SK-N-SH (cell line): ENCODE data around the gene EVX1. TPM values are rescaled to one million over a fixed set of nuclear protein-coding genes. Genes with fewer than 3 reads are reported as not detected.

Experiments used
- CTCF ChIA-PET: fragments of 300-600, 350-600 bp; formaldehyde crosslinking; extraction: SDS; loops from one replicate; lab custom pipeline; 2021; lab: Yijun Ruan, JAX
- POLR2A ChIA-PET: fragments of 350-600 bp; sonication (Branson Sonifier 250); formaldehyde crosslinking; extraction: SDS; loops from one replicate; lab custom pipeline; 2020; ENCODE audit warnings: antibody characterized with exemption, inconsistent platforms; lab: Yijun Ruan, JAX
- DNase-seq: peaks from one replicate; pipeline ENCODE4 v3.0.0; 2012
- H2AFZ ChIP-seq: fragments of 200-600 bp; sonication (generic); 2 replicates; pipeline ENCODE4 v1.8.1; 2016; ENCODE audit warnings: antibody characterized with exemption, mild to moderate bottlenecking, low read depth
- H3F3A ChIP-seq: fragments of 200-600 bp; sonication (generic); replicated peaks from 2 replicates; pipeline ENCODE3; 2016; ENCODE audit warnings: antibody characterized with exemption, mild to moderate bottlenecking; ENCODE audit not compliant: insufficient read depth
- H3K27ac ChIP-seq, 2 experiments: fragments of 200-500 bp in 1 of 2; fragments of 200-600 bp in 1 of 2; sonication (Bioruptor generic) in 1 of 2; sonication (generic), shearing (Covaris generic) in 1 of 2; 2 replicates each; pipeline versions ENCODE4 v1.5.1 to v1.6.1; 2014 to 2016; ENCODE audit warnings: low read depth in 2 of 2, inconsistent platforms in 1 of 2, low read length in 1 of 2, mild to moderate bottlenecking in 1 of 2, mixed read lengths in 1 of 2
- H3K27me3 ChIP-seq: fragments of 200-600 bp; sonication (generic), shearing (Covaris generic); 2 replicates; pipeline ENCODE4 v1.6.1; 2016; ENCODE audit warnings: mixed run types; ENCODE audit not compliant: insufficient read depth
- H3K36me3 ChIP-seq, 2 experiments: fragments of 200-500 bp in 1 of 2; fragments of 200-600 bp in 1 of 2; sonication (Bioruptor generic) in 1 of 2; sonication (generic) in 1 of 2; replicated peaks in 1 of 2; 2 replicates each; pipeline versions ENCODE3 to v1.5.1; 2014 to 2016; ENCODE audit warnings: low read length in 1 of 2, mild to moderate bottlenecking in 1 of 2; ENCODE audit not compliant: insufficient read depth in 2 of 2, control insufficient read depth in 1 of 2
- H3K4me1 ChIP-seq, 2 experiments: fragments of 200-500 bp in 1 of 2; fragments of 200-600 bp in 1 of 2; sonication (Bioruptor generic) in 1 of 2; sonication (generic), shearing (Covaris generic) in 1 of 2; 2 replicates each; pipeline versions ENCODE4 v1.5.1 to v1.6.1; 2014 to 2016; ENCODE audit warnings: low read depth in 1 of 2, low read length in 1 of 2, mixed run types in 1 of 2; ENCODE audit not compliant: insufficient read depth in 2 of 2, control insufficient read depth in 1 of 2
- H3K4me2 ChIP-seq: fragments of 200-600 bp; sonication (generic), shearing (Covaris generic); 2 replicates; pipeline ENCODE4 v1.6.1; 2017; ENCODE audit warnings: mixed run types
- H3K4me3 ChIP-seq, 2 experiments: fragments of 200-500 bp in 1 of 2; fragments of 200-600 bp in 1 of 2; sonication (Bioruptor generic) in 1 of 2; sonication (generic), shearing (Covaris generic) in 1 of 2; 2 replicates each; pipeline versions ENCODE4 v1.5.1 to v1.8.1; 2014 to 2016; ENCODE audit warnings: low read depth in 2 of 2, inconsistent platforms in 1 of 2, low read length in 1 of 2, mild to moderate bottlenecking in 1 of 2, mixed read lengths in 1 of 2, moderate library complexity in 1 of 2
- H3K79me2 ChIP-seq: fragments of 200-600 bp; sonication (generic); 2 replicates; pipeline ENCODE4 v1.8.1; 2017; ENCODE audit warnings: mild to moderate bottlenecking; ENCODE audit not compliant: insufficient read depth
- H3K9ac ChIP-seq: fragments of 200-600 bp; sonication (generic); 2 replicates; pipeline ENCODE4 v1.6.1; 2017; ENCODE audit warnings: mixed run types
- H3K9me2 ChIP-seq: fragments of 200-600 bp; sonication (generic); 2 replicates; pipeline ENCODE4 v1.6.1; 2017; ENCODE audit warnings: mixed run types
- H3K9me3 ChIP-seq: fragments of 200-600 bp; sonication (generic); 2 replicates; pipeline ENCODE4 v1.6.1; 2017; ENCODE audit warnings: mixed run types, mild to moderate bottlenecking, moderate library complexity
- H4K20me1 ChIP-seq: fragments of 200-600 bp; sonication (generic); 2 replicates; pipeline ENCODE4 v1.6.1; 2017; ENCODE audit warnings: mild to moderate bottlenecking, mixed run types; ENCODE audit not compliant: insufficient read depth
- EZH2phosphoT487 ChIP-seq: fragments of 200-600 bp; sonication (generic); IDR thresholded peaks from 2 replicates; pipeline ENCODE4 v1.6.1; 2017; ENCODE audit warnings: low read depth, mixed run types, mild to moderate bottlenecking, antibody characterized with exemption, moderate library complexity, borderline replicate concordance
- FOSL2 ChIP-seq: IDR thresholded peaks from 2 replicates; pipeline ENCODE4 v1.4.0; 2012; ENCODE audit warnings: low read depth, mild to moderate bottlenecking, moderate library complexity, borderline replicate concordance
- FOXJ3 ChIP-seq: sonication (generic); formaldehyde crosslinking; IDR thresholded peaks from 2 replicates; pipeline ENCODE4 v1.5.1; 2020; ENCODE audit warnings: mild to moderate bottlenecking, missing genetic modification reagents
- GATA2 ChIP-seq: sonication (generic); formaldehyde crosslinking; IDR thresholded peaks from 2 replicates; pipeline ENCODE4 v1.5.0; 2020; ENCODE audit warnings: mild to moderate bottlenecking, missing genetic modification reagents
- MXI1 ChIP-seq: IDR thresholded peaks from 2 replicates; pipeline ENCODE4 v1.6.1; 2012; ENCODE audit warnings: mild to moderate bottlenecking, low read depth, low read length, improper control_type of control experiment
- RAD21 ChIP-seq: IDR thresholded peaks from 2 replicates; pipeline ENCODE4 v1.6.1; 2012; ENCODE audit warnings: mild to moderate bottlenecking, low read length
- YY1 ChIP-seq: IDR thresholded peaks from 2 replicates; pipeline ENCODE4 v1.4.0; 2012; ENCODE audit warnings: low read depth, mild to moderate bottlenecking
- WGBS: methylation state at CpG from one replicate; pipeline ENCODE4 v1.1.6; 2017; ENCODE audit warnings: low lambda C conversion rate; 5-methylcytosine and 5-hydroxymethylcytosine counted together
- polyA plus RNA-seq, 3 experiments: library from polyadenylated mRNA; depleted of rRNA; stranded (reverse); fragments of >200 nt; gene quantifications; 2 replicates each; pipeline ENCODE4 v1.2.3, GENCODE V29; 2012
- TF ChIP-seq, protein P1 (sequence below): fragments of 150-350 bp; IDR thresholded peaks from 2 replicates; pipeline ENCODE4 v1.6.1; 2017; ENCODE audit warnings: antibody characterized with exemption, low read length, low read depth, borderline replicate concordance
- TF ChIP-seq, protein P2 (sequence below): fragments of 200-600 bp; sonication (generic); IDR thresholded peaks from 2 replicates; pipeline ENCODE4 v1.6.1; 2017; ENCODE audit warnings: antibody characterized with exemption, mild to moderate bottlenecking, moderate library complexity
- TF ChIP-seq, protein P3 (sequence below): fragments of 150-350 bp; IDR thresholded peaks from 2 replicates; pipeline ENCODE4 v1.6.1; 2016; ENCODE audit warnings: mild to moderate bottlenecking, low read depth, low read length
- TF ChIP-seq, protein P4 (sequence below): IDR thresholded peaks from 2 replicates; pipeline ENCODE4 v1.6.1; 2012; ENCODE audit warnings: mild to moderate bottlenecking, low read depth, low read length, moderate library complexity

Gene EVX1
- polyA plus RNA-seq, 1 of the 3 experiments (the other 2 are of a cell fraction), result not detected

DNA sequence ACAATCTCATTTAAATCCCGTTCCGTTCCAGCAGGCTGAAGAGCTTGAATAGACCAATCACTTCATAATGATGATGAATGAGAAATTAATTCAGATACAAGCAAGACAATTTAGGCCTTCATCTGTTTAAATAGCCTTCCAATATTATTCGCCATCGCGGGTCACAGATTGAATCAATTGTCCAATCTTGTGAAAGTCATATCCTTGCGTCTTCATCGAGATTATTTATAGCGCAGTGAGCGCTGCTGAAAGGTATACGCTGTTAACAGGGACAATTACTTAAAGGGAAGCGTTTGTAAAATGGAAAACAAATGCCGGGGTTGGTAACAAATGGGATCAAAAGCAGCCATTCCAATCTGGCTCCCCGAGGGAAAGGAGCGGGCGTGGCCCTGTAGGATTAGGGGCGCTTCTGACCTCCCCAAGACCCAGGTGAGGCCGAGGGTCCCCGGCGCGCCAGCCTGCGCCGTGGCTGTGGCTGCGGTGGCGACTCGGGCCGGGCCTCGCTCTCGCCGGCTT lies 8.6 kb downstream of the EVX1 start:
- no peaks in the 10 kb centered on the region for H3K9me3 ChIP-seq
- no peak overlapping the region for H2AFZ ChIP-seq
- H3K4me1 ChIP-seq, result no peaks in the 10 kb centered on the region
- 15% methylated on average over 21 of the region's 29 CpGs for WGBS
- H3K9ac ChIP-seq, result no peak overlapping the region
- H3K27me3 ChIP-seq, result peaks cover 95% of the 10 kb centered on the region
- H3K9me2 ChIP-seq, result no peaks in the 10 kb centered on the region
- no peaks in the 10 kb centered on the region for H3K36me3 ChIP-seq
- H3K27ac ChIP-seq, result no peak overlapping the region
- no peaks in the 10 kb centered on the region for H3K79me2 ChIP-seq
- ChIA-PET POLR2A (interaction anchor here (0.9 kb wide), 1 partner anchor 340 kb away, joined by 6 read pairs; no protein-coding TSS in a partner anchor), CTCF (interaction anchor here (1.2 kb wide), 1 partner anchor 16 kb away, joined by 3 read pairs; no protein-coding TSS in a partner anchor)
- no peaks in the 10 kb centered on the region for H4K20me1 ChIP-seq
- peaks cover 3% of the 10 kb centered on the region for H3F3A ChIP-seq
- no peak overlapping the region for H3K4me2 ChIP-seq
- no peak for TF ChIP-seq FOSL2
- TF ChIP-seq, protein P1, sequence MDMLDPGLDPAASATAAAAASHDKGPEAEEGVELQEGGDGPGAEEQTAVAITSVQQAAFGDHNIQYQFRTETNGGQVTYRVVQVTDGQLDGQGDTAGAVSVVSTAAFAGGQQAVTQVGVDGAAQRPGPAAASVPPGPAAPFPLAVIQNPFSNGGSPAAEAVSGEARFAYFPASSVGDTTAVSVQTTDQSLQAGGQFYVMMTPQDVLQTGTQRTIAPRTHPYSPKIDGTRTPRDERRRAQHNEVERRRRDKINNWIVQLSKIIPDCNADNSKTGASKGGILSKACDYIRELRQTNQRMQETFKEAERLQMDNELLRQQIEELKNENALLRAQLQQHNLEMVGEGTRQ, result no peak
- TF ChIP-seq RAD21, result no peak
- no peak for TF ChIP-seq FOXJ3 (CRISPR knock-in tag)
- TF ChIP-seq, protein P2, sequence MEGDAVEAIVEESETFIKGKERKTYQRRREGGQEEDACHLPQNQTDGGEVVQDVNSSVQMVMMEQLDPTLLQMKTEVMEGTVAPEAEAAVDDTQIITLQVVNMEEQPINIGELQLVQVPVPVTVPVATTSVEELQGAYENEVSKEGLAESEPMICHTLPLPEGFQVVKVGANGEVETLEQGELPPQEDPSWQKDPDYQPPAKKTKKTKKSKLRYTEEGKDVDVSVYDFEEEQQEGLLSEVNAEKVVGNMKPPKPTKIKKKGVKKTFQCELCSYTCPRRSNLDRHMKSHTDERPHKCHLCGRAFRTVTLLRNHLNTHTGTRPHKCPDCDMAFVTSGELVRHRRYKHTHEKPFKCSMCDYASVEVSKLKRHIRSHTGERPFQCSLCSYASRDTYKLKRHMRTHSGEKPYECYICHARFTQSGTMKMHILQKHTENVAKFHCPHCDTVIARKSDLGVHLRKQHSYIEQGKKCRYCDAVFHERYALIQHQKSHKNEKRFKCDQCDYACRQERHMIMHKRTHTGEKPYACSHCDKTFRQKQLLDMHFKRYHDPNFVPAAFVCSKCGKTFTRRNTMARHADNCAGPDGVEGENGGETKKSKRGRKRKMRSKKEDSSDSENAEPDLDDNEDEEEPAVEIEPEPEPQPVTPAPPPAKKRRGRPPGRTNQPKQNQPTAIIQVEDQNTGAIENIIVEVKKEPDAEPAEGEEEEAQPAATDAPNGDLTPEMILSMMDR, result no peak
- TF ChIP-seq EZH2phosphoT487, result peak; percentile 52; the same call in 1 of the 2 replicates
- no peak for DNase-seq
- no peak overlapping the region for H3K4me3 ChIP-seq

DNA sequence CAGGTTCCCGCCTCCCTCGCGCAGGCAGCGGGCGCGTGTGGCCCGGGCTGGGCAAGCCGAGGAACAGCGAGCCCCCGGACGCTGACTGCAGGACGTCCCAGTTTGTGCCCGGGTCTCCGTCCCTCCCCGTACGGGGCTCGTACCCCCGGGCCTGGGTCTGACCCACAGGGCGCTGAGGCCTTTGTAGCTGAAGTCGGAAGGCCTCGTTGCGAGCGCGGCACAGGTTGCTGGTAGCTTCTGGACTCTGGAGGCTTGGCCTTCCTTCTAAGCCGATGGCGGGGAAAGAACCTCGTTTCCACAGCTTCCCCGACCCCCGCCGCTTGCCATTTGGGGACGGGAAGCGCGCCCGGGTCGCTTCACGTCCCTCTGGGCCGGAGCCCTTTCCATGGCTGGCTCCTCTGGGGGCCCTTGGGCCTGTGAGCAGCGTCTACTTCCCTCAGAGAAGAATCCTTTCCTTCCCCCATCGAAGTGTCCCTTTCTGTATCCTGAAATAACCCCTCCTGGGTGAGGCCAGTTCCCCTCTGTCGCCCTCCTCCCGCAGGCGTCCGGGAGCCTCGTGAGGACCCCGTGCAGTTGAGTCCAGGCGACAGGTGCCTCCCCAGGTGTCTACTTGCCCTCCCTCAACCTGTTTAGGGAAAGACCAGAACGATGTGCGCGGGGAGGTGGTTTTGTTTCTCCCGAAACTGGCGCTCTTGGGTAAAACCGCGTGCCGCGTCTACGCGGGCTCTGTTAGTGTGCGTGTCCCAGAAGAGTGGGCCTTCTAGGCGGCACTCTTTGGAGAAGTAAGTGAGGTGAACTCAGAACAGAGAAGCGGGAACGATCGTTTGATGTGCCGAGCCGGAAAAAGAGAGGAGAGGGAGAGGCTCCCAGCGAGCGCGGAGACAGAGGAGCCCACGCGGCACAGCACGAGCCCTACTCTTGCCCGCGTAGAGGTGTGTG lies 9.3 kb downstream of the EVX1 start:
- WGBS, result 20% methylated on average over 61 of the region's 72 CpGs
- peak; percentile 68 for DNase-seq
- CTCF ChIA-PET, result interaction anchor here (0.7 kb wide), 1 partner anchor 72 kb away, joined by 3 read pairs; no protein-coding TSS in a partner anchor
- Histone ChIP-seq H2AFZ (no peak overlapping the region), H3K9ac (no peak overlapping the region), H3K27ac (no peak overlapping the region), H3F3A (peaks cover 3% of the 10 kb centered on the region), H4K20me1 (no peaks in the 10 kb centered on the region), H3K9me2 (no peaks in the 10 kb centered on the region), H3K4me2 (no peak overlapping the region), H3K4me1 (no peaks in the 10 kb centered on the region), H3K9me3 (no peaks in the 10 kb centered on the region), H3K27me3 (peaks cover 92% of the 10 kb centered on the region), H3K36me3 (no peaks in the 10 kb centered on the region), H3K4me3 (no peak overlapping the region; a peak in 1 of 4 replicates), H3K79me2 (no peaks in the 10 kb centered on the region)
- TF ChIP-seq, protein P3, sequence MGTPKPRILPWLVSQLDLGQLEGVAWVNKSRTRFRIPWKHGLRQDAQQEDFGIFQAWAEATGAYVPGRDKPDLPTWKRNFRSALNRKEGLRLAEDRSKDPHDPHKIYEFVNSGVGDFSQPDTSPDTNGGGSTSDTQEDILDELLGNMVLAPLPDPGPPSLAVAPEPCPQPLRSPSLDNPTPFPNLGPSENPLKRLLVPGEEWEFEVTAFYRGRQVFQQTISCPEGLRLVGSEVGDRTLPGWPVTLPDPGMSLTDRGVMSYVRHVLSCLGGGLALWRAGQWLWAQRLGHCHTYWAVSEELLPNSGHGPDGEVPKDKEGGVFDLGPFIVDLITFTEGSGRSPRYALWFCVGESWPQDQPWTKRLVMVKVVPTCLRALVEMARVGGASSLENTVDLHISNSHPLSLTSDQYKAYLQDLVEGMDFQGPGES, result no peak
- TF ChIP-seq GATA2 (no peak), FOXJ3 (CRISPR knock-in tag) (no peak), EZH2phosphoT487 (peak; percentile 63), YY1 (no peak), MXI1 (no peak)
- TF ChIP-seq, protein P4, sequence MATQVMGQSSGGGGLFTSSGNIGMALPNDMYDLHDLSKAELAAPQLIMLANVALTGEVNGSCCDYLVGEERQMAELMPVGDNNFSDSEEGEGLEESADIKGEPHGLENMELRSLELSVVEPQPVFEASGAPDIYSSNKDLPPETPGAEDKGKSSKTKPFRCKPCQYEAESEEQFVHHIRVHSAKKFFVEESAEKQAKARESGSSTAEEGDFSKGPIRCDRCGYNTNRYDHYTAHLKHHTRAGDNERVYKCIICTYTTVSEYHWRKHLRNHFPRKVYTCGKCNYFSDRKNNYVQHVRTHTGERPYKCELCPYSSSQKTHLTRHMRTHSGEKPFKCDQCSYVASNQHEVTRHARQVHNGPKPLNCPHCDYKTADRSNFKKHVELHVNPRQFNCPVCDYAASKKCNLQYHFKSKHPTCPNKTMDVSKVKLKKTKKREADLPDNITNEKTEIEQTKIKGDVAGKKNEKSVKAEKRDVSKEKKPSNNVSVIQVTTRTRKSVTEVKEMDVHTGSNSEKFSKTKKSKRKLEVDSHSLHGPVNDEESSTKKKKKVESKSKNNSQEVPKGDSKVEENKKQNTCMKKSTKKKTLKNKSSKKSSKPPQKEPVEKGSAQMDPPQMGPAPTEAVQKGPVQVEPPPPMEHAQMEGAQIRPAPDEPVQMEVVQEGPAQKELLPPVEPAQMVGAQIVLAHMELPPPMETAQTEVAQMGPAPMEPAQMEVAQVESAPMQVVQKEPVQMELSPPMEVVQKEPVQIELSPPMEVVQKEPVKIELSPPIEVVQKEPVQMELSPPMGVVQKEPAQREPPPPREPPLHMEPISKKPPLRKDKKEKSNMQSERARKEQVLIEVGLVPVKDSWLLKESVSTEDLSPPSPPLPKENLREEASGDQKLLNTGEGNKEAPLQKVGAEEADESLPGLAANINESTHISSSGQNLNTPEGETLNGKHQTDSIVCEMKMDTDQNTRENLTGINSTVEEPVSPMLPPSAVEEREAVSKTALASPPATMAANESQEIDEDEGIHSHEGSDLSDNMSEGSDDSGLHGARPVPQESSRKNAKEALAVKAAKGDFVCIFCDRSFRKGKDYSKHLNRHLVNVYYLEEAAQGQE, result no peak
- POLR2A ChIA-PET, result interaction anchor here (0.9 kb wide), 1 partner anchor 339 kb away, joined by 6 read pairs; no protein-coding TSS in a partner anchor
